ENCODE results near the gene COMMD4. TPM values are rescaled to one million over a fixed set of nuclear protein-coding genes. Genes with fewer than 3 reads are reported as not detected.
"Not testable (repeated sequence)": the region's sequence is repeated elsewhere in the genome, so short reads cannot be mapped to it uniquely, and the experiment has no call there.

COMMD4 gene
- total and polyA plus RNA-seq, 2 donors (not counting 3 experiments of a cell fraction or from before 2014, with no cell fraction given): 114 to 244 TPM

DNA sequence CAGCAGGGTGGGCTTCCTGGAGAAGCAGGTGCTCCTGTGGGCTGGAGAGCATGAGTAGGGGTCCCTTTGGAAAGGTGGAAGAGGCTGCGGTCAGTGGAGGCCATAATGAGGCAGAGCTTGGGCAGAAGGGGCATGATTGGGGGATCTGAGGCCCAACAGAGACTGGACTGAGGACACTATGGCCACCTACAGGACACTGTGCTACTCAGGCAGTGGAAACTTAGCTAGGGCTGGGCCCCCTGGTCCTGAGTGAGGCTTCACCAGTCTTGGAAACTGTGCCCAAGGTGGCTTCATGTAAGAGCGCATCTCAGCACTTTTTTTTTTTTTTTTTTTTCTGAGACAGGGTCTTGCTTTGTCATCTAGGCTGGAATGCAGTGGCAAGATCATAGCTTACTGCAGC is 6.3 kb upstream of the COMMD4 start:
- Histone ChIP-seq H3K4me1 (ENCODE audit: control insufficient read depth, extremely low read depth, insufficient read depth, low read length) (no peaks in the 10 kb centered on the region), H3K4me2 (ENCODE audit: insufficient read depth, low read length) (no peak overlapping the region), H2AFZ (ENCODE audit: low read depth, low read length) (no peak overlapping the region), H3K9ac (replicated peaks; ENCODE audit: extremely low read depth, insufficient read depth, low read length) (no peak overlapping the region), H3K4me3 (replicated peaks in 1 of 3; ENCODE audit: insufficient read depth in 1 of 3, low read depth in 1 of 3, low read length in 3 of 3) (no peak overlapping the region), H4K20me1 (replicated peaks; ENCODE audit: control insufficient read depth, extremely low read depth, insufficient read depth, low read length) (no peaks in the 10 kb centered on the region), H3K36me3 (ENCODE audit: control insufficient read depth in 2 of 2, extremely low read depth in 1 of 2, insufficient read depth in 2 of 2, low read length in 2 of 2) (no peaks in the 10 kb centered on the region), H3K27me3 (ENCODE audit: control insufficient read depth in 2 of 2, insufficient read depth in 2 of 2, low read length in 2 of 2) (no peaks in the 10 kb centered on the region), H3K9me1 (replicated peaks; ENCODE audit: control insufficient read depth, extremely low read depth, insufficient read depth, low read length) (no peaks in the 10 kb centered on the region), H3K79me2 (ENCODE audit: control insufficient read depth, insufficient read depth, low read length) (no peaks in the 10 kb centered on the region), H3K9me3 (replicated peaks; ENCODE audit: control insufficient read depth, insufficient read depth, low read length) (no peaks in the 10 kb centered on the region), H3K27ac (ENCODE audit: insufficient read depth, low read depth, low read length) (no peak overlapping the region)
- FAIRE-seq: no peak
- dilution Hi-C loops (cut with MboI; ENCODE audit: extremely low pct_ligation_motif_present, low sequenced_read_pairs): no loop called here
- POLR2A ChIA-PET: interaction anchor here (0.6 to 0.7 kb wide), 2 partner anchors 42 to 99 kb away, joined by 4 to 6 read pairs; no protein-coding TSS in a partner anchor
- DNase-seq (ENCODE audit: low read depth, low spot score): no peak
- CTCF ChIA-PET: interaction anchor here (0.6 kb wide), 1 partner anchor 471 kb away, joined by 3 read pairs; no protein-coding TSS in a partner anchor
- BruUV-seq (replicated peaks): no TSS peak
- intact Hi-C loops (cut with micrococcal nuclease): no loop called here
- TF ChIP-seq MYC (IDR thresholded peaks at IDR 0.05; ENCODE audit: low read depth, low read length) (no peak), POLR2A (IDR thresholded peaks at IDR 0.05; ENCODE audit: low read depth, low read length) (no peak), POLR2AphosphoS5 (IDR thresholded peaks at IDR 0.05; ENCODE audit: insufficient read depth, low read depth, low read length) (no peak), JUN (IDR thresholded peaks at IDR 0.05; ENCODE audit: borderline replicate concordance, insufficient read depth, insufficient read length, low read depth) (no peak), EZH2 (IDR thresholded peaks at IDR 0.05; ENCODE audit: borderline replicate concordance, low read depth, low read length, severe bottlenecking) (no peak), MAX (IDR thresholded peaks at IDR 0.05; ENCODE audit: insufficient read depth, insufficient read length) (no peak), GATA2 (IDR thresholded peaks at IDR 0.05; ENCODE audit: insufficient read depth, insufficient read length, low read depth, low read length) (no peak), FOS (IDR thresholded peaks at IDR 0.05; ENCODE audit: borderline replicate concordance, insufficient read depth, low read length) (no peak)
- TF ChIP-seq, protein P1, sequence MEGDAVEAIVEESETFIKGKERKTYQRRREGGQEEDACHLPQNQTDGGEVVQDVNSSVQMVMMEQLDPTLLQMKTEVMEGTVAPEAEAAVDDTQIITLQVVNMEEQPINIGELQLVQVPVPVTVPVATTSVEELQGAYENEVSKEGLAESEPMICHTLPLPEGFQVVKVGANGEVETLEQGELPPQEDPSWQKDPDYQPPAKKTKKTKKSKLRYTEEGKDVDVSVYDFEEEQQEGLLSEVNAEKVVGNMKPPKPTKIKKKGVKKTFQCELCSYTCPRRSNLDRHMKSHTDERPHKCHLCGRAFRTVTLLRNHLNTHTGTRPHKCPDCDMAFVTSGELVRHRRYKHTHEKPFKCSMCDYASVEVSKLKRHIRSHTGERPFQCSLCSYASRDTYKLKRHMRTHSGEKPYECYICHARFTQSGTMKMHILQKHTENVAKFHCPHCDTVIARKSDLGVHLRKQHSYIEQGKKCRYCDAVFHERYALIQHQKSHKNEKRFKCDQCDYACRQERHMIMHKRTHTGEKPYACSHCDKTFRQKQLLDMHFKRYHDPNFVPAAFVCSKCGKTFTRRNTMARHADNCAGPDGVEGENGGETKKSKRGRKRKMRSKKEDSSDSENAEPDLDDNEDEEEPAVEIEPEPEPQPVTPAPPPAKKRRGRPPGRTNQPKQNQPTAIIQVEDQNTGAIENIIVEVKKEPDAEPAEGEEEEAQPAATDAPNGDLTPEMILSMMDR (IDR thresholded peaks at IDR 0.05; ENCODE audit: extremely low read depth in 1 of 2, insufficient read depth in 1 of 2, low read depth in 1 of 2, low read length in 2 of 2): no peak

DNA sequence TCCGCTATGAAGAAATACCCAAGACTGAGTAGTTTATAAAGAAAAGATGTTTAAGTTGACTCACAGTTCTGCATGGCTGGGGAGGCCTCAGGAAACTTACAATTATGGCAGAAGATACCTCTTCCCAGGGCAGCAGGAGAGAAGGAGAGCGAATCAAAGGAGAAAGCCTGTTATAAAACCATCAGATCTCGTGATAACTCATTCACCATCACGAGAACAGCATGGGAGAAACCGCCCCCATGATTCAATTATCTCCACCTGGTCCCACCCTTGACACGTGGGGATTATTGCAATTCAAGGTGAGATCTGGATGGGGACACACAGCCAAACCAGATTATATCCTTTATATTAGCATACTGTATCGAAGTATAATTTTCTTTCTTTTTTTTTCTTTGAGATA is 3.8 kb upstream of the COMMD4 start:
- CTCF ChIA-PET, FAIRE-seq, POLR2A ChIA-PET: not testable (repeated sequence)

More for the DNA sequence above, 3.8 kb upstream of the COMMD4 start:
- H3K27ac ChIP-seq (ENCODE audit: insufficient read depth, low read depth, low read length); dilution Hi-C loops (cut with MboI; ENCODE audit: extremely low pct_ligation_motif_present, low sequenced_read_pairs); H4K20me1 ChIP-seq (replicated peaks; ENCODE audit: control insufficient read depth, extremely low read depth, insufficient read depth, low read length); H2AFZ ChIP-seq (ENCODE audit: low read depth, low read length); BruUV-seq (replicated peaks); intact Hi-C loops (cut with micrococcal nuclease); H3K27me3 ChIP-seq (ENCODE audit: control insufficient read depth in 2 of 2, insufficient read depth in 2 of 2, low read length in 2 of 2); H3K79me2 ChIP-seq (ENCODE audit: control insufficient read depth, insufficient read depth, low read length); DNase-seq (ENCODE audit: low read depth, low spot score); H3K36me3 ChIP-seq (ENCODE audit: control insufficient read depth in 2 of 2, extremely low read depth in 1 of 2, insufficient read depth in 2 of 2, low read length in 2 of 2); H3K9me1 ChIP-seq (replicated peaks; ENCODE audit: control insufficient read depth, extremely low read depth, insufficient read depth, low read length); H3K4me2 ChIP-seq (ENCODE audit: insufficient read depth, low read length); H3K4me3 ChIP-seq (replicated peaks in 1 of 3; ENCODE audit: insufficient read depth in 1 of 3, low read depth in 1 of 3, low read length in 3 of 3); H3K9ac ChIP-seq (replicated peaks; ENCODE audit: extremely low read depth, insufficient read depth, low read length); H3K9me3 ChIP-seq (replicated peaks; ENCODE audit: control insufficient read depth, insufficient read depth, low read length): not testable (repeated sequence)
- H3K4me1 ChIP-seq (ENCODE audit: control insufficient read depth, extremely low read depth, insufficient read depth, low read length): peaks cover 10% of the 10 kb centered on the region

Measured in endothelial cell of umbilical vein (primary cell).